HG03280 (cell line): ENCODE measurements around the gene PRDM7.
A peak's percentile ranks its signal among the peaks of the same experiment; 100 is the strongest.

Experiments used
- ATAC-seq: cut with Tn5 transposase; IDR thresholded peaks from one replicate; pipeline ENCODE4 v1.9.1; 2021; ENCODE audit warnings: mild to moderate bottlenecking, moderate library complexity; ENCODE audit not compliant: unreplicated experiment

The PRDM7 gene

DNA sequence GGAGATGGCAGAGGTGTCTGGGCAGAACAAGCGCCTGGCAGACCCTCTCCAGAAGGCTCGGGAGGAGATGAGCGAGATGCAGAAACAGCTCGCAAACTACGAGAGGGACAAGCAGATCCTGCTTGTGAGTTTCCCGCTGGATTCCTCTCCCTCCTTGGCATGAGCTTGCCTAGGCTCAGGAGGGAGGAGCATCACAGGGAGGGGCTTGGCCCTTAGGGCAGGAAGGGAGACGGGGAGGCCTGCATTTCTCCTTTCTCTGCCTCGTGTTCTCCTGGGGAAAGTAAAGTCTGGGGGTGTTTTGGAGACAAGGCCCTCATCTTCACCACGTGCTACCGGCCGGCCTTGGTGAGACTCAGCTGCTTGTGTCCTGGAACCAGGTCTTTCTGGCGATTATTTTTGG lies 39.9 kb downstream of the PRDM7 start:
- ATAC-seq = no peak

DNA sequence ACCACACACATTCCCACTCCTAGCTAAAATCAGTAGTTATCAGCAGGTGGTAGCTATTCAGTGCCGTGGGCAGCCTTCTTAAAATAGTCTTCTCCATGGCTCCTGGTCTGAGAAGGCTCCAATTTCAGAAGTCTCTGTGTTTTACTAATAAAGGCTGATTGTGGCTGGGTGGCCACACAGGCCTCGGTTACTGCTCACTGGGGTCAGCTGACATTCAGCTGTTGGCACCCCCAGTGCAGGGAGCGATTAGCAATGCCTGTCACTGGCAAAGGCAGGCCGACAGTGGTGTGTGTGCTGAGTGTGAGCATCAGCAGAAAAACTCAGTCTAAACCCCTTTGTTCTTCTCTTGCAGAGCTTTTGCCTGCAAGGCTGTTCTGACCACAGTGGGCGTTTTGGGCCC lies 41.2 kb downstream of the PRDM7 start:
- no peak for ATAC-seq

DNA sequence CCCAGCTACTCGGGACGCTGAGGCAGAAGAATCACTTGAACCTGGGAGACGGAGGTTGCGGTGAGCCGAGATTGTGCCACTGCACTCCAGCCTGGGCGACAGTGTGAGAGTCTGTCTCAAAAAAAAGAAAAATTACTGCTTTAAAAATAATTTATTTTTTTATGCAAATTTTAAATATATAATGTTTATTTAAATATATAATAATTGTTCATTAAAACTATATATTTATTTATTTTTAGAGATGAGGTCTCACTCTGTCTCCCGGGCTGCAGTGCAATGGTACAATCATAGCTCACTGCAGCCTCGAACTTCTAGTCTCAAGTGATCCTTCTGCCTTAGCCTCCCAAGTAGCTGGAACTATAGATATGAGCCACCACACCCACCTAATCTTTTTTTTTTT lies 42.6 kb downstream of the PRDM7 start:
- no peak for ATAC-seq

DNA sequence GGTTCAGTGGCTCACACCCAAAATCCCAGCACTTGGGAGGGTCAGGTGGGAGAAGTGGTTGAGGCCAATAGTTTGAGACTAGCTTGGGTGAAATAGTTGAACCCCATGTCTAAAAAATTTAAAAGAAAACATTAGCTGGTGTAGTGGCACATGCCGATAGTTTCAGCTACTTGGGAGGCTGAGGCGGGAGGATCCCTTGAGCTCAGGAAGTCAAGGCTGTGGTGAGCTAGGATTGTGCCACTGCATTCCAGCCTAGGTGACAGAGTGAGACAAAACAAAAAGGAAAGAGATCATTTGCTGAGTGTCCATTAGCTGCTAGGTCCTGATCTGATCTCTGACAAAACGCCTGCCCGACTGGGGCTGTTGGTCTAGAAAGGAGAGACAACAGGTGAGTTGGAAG lies 43.7 kb downstream of the PRDM7 start:
- ATAC-seq = no peak

DNA sequence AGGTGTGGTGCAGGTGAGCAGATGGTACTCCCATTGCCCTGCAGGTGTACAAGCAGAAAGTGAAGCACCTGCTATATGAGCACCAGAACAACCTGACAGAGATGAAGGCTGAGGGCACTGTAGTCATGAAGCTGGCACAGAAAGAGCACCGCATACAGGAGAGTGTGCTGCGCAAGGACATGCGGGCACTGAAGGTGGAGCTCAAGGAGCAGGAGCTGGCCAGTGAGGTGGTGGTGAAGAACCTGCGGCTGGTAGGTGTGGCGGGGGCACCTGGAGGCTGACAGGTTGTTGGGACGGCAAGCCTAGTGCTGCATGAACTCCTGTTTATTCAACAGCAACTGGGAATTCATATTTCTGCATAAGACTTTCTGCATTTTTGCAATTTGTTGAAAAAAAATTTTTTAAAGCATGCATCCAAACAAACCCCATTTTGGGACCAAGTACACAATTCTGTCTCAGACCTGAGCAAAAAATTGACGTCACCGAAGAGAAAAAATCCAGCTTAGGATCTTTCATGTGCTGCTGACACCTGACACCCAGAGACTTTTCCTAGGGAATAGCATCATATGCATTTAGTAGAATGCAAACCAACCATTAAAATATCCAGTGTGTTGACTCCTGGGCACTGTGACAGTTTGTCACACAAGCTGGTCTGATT lies 44.3 kb downstream of the PRDM7 start:
- ATAC-seq = no peak

DNA sequence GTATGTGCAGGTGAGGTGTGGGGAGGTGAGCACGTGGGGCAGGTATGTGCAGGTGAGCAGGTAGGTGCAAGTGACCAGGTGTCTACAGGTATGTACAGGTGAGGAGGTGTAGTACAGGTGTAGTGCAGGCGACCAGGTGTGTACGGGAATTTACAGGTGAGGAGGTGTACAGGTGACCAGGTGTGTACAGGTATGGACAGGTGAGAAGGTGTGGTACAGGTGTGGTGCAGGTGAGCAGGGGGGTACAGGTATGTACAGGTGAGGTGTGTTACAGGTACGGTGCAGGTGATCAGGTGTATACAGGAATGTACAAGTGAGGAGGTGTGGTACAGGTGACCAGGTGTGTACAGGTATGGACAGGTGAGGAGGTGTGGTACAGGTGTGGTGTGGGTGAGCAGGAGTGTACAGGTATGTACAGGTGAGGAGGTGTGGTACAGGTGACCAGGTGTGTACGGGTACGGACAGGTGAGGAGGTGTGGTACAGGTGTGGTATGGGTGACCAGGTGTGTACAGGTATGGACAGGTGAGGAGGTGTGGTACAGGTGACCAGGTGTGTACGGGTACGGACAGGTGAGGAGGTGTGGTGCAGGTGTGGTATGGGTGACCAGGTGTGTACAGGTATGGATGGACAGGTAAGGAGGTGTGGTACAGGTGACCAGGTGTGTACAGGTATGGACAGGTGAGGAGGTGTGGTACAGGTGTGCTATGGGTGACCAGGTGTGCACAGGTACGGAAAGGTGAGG lies 45.0 kb downstream of the PRDM7 start:
- no peak for ATAC-seq

- no peak for ATAC-seq
Observed at GRCh38 chr16:90031186-90031930, 45.8 kb downstream of the PRDM7 start.

GRCh38 chr16:90028985-90029384 lies 48.1 kb downstream of the PRDM7 start:
- no peak for ATAC-seq

- no peak for ATAC-seq
Observed at GRCh38 chr16:90027611-90028010, 49.5 kb downstream of the PRDM7 start.

GRCh38 chr16:90026135-90026534 lies 51.0 kb downstream of the PRDM7 start:
- no peak for ATAC-seq

DNA sequence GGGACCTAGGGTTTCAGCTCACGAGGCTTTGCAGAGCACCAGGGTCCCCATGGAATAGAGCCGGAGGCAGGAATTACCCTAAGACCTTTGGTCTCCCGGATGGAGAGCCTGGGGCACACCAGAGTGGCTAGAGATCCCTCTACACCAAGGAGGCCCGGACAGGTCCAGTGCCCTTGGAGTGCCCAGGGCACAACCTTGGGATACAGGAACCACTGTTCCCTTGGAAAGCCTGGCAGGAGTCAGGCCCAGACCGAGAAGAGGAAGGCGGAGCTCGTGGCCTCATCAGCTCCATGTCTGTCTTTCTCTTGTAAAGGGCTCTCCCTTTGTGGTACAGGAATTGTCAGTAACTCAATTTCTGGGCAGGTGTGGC lies 54.1 kb downstream of the PRDM7 start:
- ATAC-seq = no peak

- peak; percentile 81 for ATAC-seq
Observed at GRCh38 chr16:90022209-90023077, 54.7 kb downstream of the PRDM7 start.

DNA sequence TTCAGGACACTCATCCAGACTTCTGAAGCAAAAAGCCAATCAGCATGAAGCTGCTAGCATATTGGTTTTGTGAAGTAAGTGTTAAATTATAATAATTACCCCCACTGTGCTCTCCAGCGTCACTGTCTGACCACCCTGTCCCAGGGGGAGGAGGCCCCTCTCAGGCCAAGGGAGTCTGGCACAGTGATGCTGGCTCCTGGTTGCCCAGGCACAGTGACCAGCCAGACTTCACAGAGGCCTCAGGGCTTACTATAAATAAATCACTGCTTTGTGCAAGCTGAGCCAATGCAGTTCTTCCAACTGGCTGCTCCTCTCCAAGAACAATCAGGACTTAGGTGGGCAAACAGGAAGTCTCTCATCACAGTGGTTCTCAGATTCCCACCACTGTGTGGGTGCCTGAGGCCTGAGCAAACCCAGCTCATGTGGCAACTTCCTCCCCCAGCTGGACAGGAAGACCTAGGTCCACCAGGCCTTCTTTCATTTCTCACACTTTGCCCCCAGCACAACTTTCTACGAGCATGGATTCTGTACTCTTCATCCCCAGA lies 56.2 kb downstream of the PRDM7 start:
- ATAC-seq = no peak

DNA sequence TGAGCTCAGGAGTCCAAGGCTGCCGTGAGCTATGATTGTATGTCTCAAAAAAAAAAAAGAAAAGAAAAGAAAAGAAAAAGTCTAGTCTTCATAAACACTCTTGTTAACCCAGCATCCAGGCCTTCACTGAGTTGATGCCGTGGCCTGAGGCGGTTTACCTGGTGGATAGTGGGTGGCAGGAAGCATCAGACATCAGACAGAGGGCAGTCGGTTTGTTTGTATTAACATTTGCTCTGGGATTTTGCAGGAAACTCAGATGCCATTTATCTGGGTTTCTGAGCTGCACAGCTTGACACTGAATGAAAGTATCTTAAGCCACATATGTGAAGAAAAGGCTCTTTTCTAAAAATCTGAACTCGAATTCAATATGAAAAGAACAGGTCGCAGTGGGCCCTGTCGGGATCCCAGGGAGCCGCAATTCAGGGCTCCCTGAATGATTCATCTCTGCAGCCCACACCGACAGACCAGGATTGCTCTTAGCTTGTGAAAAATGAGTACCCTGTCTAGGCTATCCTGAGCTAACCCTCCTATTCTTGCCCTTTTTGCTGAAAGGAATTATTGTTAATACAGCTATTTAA lies 56.8 kb downstream of the PRDM7 start:
- no peak for ATAC-seq

DNA sequence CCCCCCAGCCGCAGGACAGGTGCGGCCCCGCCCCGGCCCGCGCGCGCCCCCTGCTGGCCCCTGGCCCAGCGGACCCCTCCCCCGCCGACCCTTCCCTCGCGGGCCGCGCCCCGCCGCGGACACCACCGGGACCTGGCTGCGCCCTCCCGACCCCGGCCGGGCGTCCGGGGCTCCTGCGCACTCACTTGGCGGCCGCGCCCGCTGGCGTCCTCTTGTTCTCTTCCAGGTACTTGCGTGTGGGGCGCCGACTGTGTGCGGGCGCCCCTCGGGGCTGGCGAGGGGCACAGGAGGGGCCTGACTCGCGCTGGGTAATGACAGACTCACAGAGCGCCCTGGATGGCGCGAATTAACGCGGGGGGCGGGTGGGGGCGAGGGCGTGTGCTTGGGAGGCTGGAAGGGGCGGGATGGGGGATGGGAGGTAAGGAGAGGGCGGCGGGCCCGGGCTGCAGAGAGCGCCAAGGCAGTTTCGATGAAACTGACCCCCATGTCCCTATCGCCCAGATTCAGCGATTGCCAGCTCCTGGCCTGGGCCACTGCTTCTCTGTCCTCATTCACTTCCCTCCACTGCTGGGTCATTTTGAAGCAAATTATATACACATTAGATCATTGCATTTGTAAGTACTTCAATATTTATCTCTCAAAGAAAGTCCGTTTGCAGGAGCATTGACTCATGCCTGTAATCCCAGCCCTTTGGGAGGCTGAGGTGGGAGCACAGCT lies 57.4 kb downstream of the PRDM7 start:
- ATAC-seq = no peak

DNA sequence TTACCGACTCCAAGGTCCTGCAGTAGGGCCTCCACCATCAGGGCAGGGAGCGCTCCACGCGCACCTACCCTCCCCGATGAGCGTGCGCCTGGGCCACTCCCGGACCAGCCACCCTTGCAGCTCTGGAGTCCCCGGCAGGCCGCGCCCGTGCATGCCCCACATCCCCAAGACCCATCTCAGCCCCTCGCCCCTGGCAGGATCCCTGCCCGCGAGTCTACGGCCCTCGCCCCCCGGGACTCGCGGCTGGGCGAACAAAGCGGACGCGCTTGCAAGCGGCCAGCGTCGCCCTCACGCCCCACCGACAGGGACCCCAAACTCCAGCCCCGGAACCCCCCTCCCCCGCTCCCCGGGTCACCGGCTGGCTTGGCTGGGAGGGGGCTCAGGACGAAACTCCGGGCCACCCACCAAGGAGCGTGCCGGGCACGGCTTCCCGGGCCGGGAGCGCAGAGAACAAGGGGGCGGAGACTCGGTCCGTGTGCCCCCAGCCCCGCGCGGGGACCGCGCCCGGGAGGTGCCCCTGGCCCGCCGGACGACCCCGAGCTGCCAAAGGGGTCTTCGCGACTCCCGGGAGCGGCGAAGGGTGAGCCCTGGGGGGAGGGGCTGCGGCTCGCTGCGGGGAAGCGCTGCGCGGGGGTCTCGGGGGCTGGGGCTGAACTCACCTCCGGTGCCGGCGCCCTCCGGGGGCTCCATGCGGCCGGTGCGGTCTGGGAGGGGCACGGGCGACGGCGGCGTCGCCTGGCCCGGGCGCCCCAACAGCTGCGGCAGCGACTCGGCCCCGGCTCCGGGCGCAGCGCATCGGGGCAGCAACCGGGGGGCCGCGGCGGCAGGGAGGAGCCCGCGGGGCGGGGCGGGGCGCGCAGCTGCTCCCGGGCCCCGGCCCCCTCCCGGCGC lies 58.2 kb downstream of the PRDM7 start, which contains the start of gene DBNDD1:
DBNDD1 (minus strand) TSS at position 805 of the 891 bp plus-strand sequence; CDS start at position 690, 115 bp downstream.
- ATAC-seq = no peak

GRCh38 chr16:90018297-90018651 lies 58.9 kb downstream of the PRDM7 start:
- no peak for ATAC-seq

DNA sequence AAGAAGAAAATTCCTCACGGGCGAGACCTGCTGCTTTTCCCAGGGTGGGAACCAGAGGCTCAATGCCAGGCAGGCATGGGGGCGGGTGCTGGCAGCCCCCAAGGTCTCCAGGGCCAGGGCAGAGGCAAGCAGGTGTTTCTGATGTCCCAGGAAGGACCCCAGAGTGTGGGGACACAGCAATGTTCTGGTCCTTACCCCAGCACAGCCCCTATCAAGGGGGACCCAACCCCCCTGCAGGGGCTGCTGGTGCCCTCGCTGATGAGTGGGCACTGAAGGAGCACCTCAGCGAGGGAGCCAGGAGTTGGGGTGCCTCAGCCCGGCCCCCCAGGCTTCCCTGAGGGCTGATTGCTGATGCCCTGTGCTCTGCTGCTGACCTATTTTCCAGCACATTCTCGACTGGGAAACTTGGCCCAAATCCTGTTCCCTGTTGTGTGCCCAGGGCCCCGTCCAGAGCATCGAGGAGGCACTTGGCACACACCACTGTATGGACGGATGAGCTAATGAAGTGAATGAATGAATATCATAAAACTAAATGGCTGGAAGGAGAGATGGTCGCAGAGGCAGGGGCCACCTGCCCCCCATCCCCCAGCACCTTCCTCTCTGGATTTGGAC lies 60.7 kb downstream of the PRDM7 start:
- no peak for ATAC-seq
